Astrocyte (in vitro differentiated cells and primary cell): Measurements from ENCODE around the gene TMEM179. TPM values are rescaled to one million over a fixed set of nuclear protein-coding genes. Genes with fewer than 3 reads are reported as not detected.

ENCODE experiments used
- DNase-seq: peaks from one replicate; pipeline ENCODE4 v3.0.0-alpha.2; 2010; ENCODE audit warnings: low read depth
- FAIRE-seq: peaks from 2 replicates; lab custom pipeline; 2011; peaks lifted over from hg19 to GRCh38; lab: Jason Lieb, UNC
- H2AFZ ChIP-seq: 2 replicates; pipeline ENCODE4 v1.6.0; 2012; ENCODE audit warnings: low read depth, low read length, inconsistent platforms
- H3K27ac ChIP-seq: 2 replicates; pipeline ENCODE4 v1.5.1; 2011; ENCODE audit warnings: low read depth, low read length, inconsistent platforms
- H3K27me3 ChIP-seq: 2 replicates; pipeline ENCODE4 v1.6.0; 2011; ENCODE audit warnings: low read length, inconsistent platforms; ENCODE audit not compliant: insufficient read depth
- H3K36me3 ChIP-seq: 2 replicates; pipeline ENCODE4 v1.5.1; 2011; ENCODE audit warnings: low read length, inconsistent platforms; ENCODE audit not compliant: insufficient read depth
- H3K4me1 ChIP-seq: 2 replicates; pipeline ENCODE4 v1.5.1; 2011; ENCODE audit warnings: low read length, inconsistent platforms; ENCODE audit not compliant: insufficient read depth
- H3K4me2 ChIP-seq: 2 replicates; pipeline ENCODE4 v1.6.0; 2012; ENCODE audit warnings: low read length, inconsistent platforms
- H3K4me3 ChIP-seq: 2 replicates; pipeline ENCODE4 v1.5.1; 2011; ENCODE audit warnings: low read depth, mild to moderate bottlenecking, low read length, inconsistent platforms; ENCODE audit not compliant: insufficient read depth
- H3K79me2 ChIP-seq: 2 replicates; pipeline ENCODE4 v1.6.0; 2012; ENCODE audit warnings: mild to moderate bottlenecking, low read length, inconsistent platforms; ENCODE audit not compliant: insufficient read depth
- H3K9ac ChIP-seq: 2 replicates; pipeline ENCODE4 v1.6.0; 2012; ENCODE audit warnings: mild to moderate bottlenecking, low read length, inconsistent platforms
- H3K9me3 ChIP-seq: 2 replicates; pipeline ENCODE4 v1.5.1; 2012; ENCODE audit warnings: low read depth, mild to moderate bottlenecking, low read length, inconsistent platforms; ENCODE audit not compliant: insufficient read depth
- H4K20me1 ChIP-seq: 2 replicates; pipeline ENCODE4 v1.6.0; 2012; ENCODE audit warnings: low read length, inconsistent platforms; ENCODE audit not compliant: insufficient read depth
- H3K27ac Mint-ChIP-seq: one replicate; pipeline ENCODE4 v1.8.0; 2021; ENCODE audit warnings: mild to moderate bottlenecking, mixed read lengths; ENCODE audit not compliant: unreplicated experiment
- H3K27me3 Mint-ChIP-seq: one replicate; pipeline ENCODE4 v1.8.0; 2021; ENCODE audit warnings: low read depth, mixed read lengths; ENCODE audit not compliant: unreplicated experiment
- H3K36me3 Mint-ChIP-seq: one replicate; pipeline ENCODE4 v1.8.0; 2021; ENCODE audit warnings: low read depth, mixed read lengths; ENCODE audit not compliant: unreplicated experiment
- H3K4me1 Mint-ChIP-seq: one replicate; pipeline ENCODE4 v1.8.0; 2021; ENCODE audit warnings: low read depth, mixed read lengths; ENCODE audit not compliant: unreplicated experiment
- H3K4me3 Mint-ChIP-seq: one replicate; pipeline ENCODE4 v1.8.0; 2021; ENCODE audit warnings: mild to moderate bottlenecking, moderate library complexity, mixed read lengths; ENCODE audit not compliant: unreplicated experiment
- H3K9me3 Mint-ChIP-seq: one replicate; pipeline ENCODE4 v1.8.0; 2021; ENCODE audit warnings: mild to moderate bottlenecking, mixed read lengths; ENCODE audit not compliant: unreplicated experiment
- CTCF ChIP-seq: IDR thresholded peaks from 2 replicates; pipeline ENCODE4 v1.5.1; 2011; ENCODE audit warnings: low read depth, mild to moderate bottlenecking, inconsistent platforms, low read length, moderate library complexity; ENCODE audit not compliant: insufficient read depth
- EZH2 ChIP-seq: IDR thresholded peaks from 2 replicates; pipeline ENCODE4 v1.6.1; 2012; ENCODE audit warnings: mild to moderate bottlenecking, low read length, inconsistent platforms; ENCODE audit not compliant: insufficient read depth
- total RNA-seq: library from RNA; stranded (reverse); gene quantifications from 2 replicates; pipeline ENCODE4 v1.2.1, GENCODE V29; 2021

The TMEM179 gene
- total RNA-seq, 1 donor from 2014 or later: 0.82 TPM

GRCh38 chr14:104589338-104590195, 15.0 kb downstream of the TMEM179 start:
- Histone ChIP-seq H3K36me3 (no peaks in the 10 kb centered on the region), H3K4me2 (no peak overlapping the region), H3K4me3 (no peak overlapping the region), H2AFZ (no peak overlapping the region), H4K20me1 (no peaks in the 10 kb centered on the region), H3K9me3 (no peaks in the 10 kb centered on the region), H3K4me1 (no peaks in the 10 kb centered on the region), H3K27ac (no peak overlapping the region), H3K27me3 (no peaks in the 10 kb centered on the region), H3K9ac (no peak overlapping the region), H3K79me2 (no peaks in the 10 kb centered on the region)
- no peaks in the 10 kb centered on the region for H3K36me3 Mint-ChIP-seq
- peaks cover 20% of the 10 kb centered on the region for H3K27me3 Mint-ChIP-seq
- no peak for FAIRE-seq
- H3K4me1 Mint-ChIP-seq: no peaks in the 10 kb centered on the region
- no peak for TF ChIP-seq CTCF
- TF ChIP-seq EZH2: no peak
- no peaks in the 10 kb centered on the region for H3K9me3 Mint-ChIP-seq
- H3K4me3 Mint-ChIP-seq: no peak overlapping the region
- DNase-seq: no peak
- H3K27ac Mint-ChIP-seq: no peak overlapping the region

GRCh38 chr14:104588066-104588857, 16.3 kb downstream of the TMEM179 start:
- H3K27ac Mint-ChIP-seq: no peak overlapping the region
- FAIRE-seq (no peak), DNase-seq (no peak)
- H3K4me3 Mint-ChIP-seq: no peak overlapping the region
- Histone ChIP-seq H3K9ac (no peak overlapping the region), H4K20me1 (no peaks in the 10 kb centered on the region), H3K9me3 (no peaks in the 10 kb centered on the region), H3K27ac (no peak overlapping the region), H3K4me1 (no peaks in the 10 kb centered on the region), H2AFZ (no peak overlapping the region), H3K36me3 (no peaks in the 10 kb centered on the region), H3K4me3 (no peak overlapping the region), H3K27me3 (no peaks in the 10 kb centered on the region), H3K4me2 (no peak overlapping the region), H3K79me2 (no peaks in the 10 kb centered on the region)
- no peaks in the 10 kb centered on the region for H3K4me1 Mint-ChIP-seq
- peaks cover 24% of the 10 kb centered on the region for H3K27me3 Mint-ChIP-seq
- no peaks in the 10 kb centered on the region for H3K36me3 Mint-ChIP-seq
- H3K9me3 Mint-ChIP-seq: no peaks in the 10 kb centered on the region
- TF ChIP-seq EZH2 (no peak), CTCF (no peak)
